ENCODE data around the gene GTF2H1.
"Not testable (repeated sequence)": the region's sequence is repeated elsewhere in the genome, so short reads cannot be mapped to it uniquely, and the experiment has no call there.

The GTF2H1 gene

DNA sequence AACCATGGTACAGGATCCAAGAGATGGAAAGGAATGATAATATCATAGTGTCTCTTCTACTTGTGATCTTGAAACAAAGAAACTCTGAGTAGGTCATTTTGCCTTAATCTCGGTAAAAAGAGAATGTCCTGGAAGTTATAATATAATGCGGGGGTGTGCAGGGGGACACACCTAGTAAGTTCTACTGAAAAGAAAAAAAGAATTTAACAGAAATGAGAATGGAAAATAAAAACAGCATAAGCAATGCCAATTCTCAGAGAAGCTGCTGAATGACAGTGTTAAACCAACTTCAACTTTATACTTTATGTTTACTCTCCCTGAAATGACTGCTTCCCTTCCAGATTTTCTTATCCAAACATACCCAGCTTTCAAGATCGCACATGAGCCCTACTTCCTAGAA is 2.5 kb upstream of the GTF2H1 start:
- DNase-seq (ENCODE audit: low spot score), result no peak

DNA sequence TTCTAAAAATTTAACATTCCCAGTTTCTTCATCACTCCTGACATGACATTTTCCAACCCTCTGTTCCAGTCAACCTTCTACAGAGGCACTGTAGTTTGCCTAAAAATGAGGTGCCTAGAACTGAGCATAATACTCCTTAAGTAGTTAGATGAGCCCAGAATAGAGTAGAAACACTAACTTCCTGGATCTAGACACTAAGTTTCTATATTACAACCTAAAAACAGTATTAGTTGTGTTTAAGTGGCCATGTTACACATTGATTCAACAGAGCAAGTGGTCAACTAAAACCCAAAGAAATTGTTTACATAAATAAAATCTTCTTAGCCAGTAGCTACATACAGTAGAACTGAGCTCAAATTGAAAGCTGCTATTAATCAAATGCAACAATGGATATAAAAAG is 1.8 kb upstream of the GTF2H1 start:
- no peak for DNase-seq (ENCODE audit: low spot score)

DNA sequence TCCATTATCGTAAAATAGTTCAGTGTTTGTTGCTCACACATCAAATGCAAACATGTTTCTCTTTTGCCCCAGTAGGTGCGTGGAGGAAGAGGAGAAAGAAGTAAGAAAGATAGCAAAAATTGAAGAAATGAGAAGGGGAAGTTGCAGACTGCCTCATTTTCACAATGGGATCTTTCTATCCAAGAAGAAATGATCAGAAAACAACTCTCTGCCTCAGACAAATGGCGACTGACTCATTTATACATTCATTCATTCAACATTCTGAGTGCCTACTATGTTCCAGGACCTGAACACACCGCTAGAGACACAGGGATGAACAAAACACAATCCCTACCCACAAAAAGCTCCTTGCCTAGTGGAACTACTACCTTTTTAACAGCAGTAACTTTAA is 794 bp upstream of the GTF2H1 start:
- DNase-seq (ENCODE audit: low spot score), result no peak

DNA sequence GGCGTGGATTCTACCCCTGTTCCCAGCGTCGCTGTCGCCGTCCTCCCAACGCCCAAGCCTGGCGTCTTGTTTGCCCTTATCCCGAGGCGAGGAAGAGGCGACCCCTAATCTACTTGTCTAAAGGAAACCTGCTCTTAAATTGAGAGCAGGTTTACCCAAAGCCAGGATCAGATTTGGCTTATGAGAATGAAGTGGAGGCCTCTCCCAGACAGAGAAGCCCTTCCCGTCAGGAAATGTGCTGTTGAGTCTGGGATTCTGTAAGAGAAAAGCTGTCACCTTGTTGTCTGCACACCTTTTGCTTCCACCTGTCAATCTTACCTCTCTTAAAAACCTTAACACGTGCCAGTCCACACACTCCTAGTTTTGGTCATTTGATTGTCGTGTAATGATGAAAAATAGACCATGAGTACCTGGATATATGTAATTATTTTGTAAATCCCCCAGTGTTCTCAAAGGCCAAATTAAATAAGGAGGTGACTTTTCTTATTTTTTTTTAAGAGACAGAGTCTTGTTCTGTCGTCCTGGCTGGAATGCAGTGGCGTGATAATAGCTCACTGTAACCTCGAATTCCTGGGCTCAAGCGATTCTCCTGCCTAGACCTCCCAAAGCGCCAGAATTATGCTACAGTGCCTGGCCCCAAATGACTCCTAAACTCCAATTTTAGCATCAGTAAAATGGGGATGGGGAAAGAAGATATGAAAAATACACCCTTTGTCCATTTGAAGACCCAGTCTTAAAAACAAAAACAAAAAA is 627 bp downstream of the GTF2H1 start:
- peak; percentile 5 for DNase-seq (ENCODE audit: low spot score)

DNA sequence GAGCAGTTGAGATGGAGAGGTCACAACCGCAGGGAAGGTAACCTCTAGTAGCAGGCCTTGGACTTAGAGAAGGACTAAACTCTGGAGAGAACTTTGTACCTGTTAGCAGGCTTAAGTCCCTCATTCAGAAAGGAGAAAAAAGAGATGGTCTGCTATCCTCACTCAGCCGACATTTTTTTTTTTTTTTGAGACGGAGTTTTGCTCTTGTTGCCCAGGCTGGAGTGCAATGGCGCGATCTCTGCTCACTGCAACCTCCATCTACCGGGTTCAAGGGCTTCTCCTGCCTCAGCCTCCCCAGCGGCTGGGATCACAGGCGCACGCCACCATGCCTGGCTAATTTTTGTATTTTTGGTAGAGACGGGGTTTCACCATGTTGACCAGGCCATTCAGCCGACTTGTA is 1.5 kb downstream of the GTF2H1 start:
- not testable (repeated sequence) for DNase-seq (ENCODE audit: low spot score)

DNA sequence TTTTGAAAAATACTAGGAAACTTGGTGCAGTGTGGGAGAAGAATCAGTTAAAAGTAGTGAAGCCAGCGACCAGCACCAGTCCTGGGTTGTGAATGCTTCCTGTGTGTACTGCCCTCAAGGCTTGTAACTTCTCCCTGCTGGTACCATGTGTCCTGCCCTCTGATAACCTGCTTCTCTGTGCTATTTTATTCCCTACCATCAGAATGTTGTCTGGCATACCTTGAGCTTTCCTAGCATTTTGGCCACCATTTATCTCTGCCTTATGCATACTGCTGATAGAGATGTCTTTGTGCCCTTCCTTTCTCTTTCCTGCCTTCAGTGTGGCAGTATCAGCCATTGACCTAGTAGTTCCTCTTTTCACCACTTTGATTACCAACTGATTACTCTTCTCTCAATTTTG is 2.0 kb downstream of the GTF2H1 start:
- no peak for DNase-seq (ENCODE audit: low spot score)

DNA sequence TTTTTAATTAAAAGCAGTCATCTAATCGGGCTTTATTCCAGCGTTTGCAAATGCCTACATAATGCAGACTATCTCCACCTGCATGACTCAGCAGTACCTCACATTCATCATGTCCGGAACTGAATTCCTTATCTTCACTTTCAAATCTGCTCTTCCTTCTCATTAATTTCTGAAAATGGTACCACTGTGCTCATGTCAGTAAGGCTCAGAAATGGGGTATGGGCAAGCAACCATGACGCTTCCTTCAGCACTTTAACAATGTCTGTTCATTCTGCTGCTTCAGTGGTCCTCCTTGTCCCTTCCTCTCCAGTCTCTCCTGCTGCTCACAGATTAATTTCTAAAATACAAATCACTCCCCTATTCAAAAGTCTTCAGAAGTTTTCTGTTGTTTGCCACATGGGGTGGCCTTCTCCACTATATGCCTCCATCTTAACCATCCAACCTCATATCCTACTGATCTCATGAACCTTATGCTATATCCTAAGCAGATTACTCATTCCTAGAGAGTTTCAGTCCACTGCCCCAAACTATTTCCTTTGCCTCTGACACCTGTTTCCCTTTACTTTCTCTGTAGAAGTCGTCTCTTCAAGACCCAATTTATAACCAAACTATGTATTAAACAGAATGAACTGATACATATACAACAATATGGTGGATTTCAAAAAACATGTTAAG is 7.0 kb downstream of the GTF2H1 start:
- DNase-seq (ENCODE audit: low spot score), result no peak

DNA sequence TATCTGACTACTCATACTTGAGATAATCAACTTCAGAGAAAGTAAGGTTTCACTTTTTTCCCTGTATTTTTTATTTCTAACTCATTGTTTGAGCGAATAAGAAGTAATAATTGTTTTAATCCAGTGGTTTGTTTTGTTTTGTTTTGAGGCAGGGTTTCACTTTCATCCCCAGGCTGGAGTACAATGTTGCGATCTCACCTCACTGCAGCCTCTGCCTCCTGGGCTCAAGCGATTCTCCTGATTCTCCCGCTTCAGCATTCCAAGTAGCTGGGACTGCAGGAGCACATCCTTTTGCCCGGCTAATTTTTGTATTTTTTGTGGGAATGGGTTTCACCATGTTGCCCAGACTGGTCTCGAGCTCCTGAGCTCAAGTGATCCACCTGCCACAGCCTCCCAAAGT is 8.6 kb downstream of the GTF2H1 start:
- DNase-seq (ENCODE audit: low spot score), result no peak

DNA sequence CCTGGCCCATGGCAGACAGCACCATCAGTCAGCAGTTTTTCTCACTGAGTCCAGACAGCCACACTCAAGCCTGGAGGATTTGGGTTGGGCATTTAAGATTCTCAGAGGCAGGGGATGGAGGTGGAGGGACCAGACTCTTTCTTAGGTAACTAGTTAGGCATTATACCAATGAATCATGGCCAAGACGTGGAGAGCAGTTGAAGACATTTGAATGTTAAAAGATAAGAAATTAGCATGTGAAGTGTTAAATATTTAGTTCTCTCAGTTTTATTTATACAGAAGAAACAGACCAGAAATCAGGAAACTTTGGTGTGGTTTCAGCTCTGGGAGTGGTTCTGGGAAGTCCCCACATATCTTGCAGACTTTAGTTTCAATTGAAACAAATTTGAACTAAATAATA is 9.9 kb downstream of the GTF2H1 start:
- peak; percentile 11 for DNase-seq (ENCODE audit: low spot score)

DNA sequence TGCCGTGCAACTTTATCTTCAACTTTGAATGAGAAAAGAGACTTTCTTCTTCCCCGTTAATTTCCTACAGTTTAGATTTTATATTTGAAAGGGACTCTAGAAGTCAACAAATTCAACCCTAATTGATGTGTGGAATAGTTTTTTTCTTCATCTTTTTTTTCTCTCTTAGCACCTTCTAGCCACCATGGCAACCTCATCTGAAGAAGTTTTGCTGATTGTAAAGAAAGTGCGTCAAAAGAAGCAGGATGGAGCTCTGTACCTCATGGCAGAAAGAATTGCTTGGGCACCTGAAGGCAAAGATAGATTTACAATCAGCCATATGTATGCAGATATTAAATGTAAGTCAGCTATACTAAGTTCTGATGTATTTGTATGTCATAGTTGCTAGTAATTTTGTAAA is 10.5 kb downstream of the GTF2H1 start:
- DNase-seq (ENCODE audit: low spot score), result no peak

DNA sequence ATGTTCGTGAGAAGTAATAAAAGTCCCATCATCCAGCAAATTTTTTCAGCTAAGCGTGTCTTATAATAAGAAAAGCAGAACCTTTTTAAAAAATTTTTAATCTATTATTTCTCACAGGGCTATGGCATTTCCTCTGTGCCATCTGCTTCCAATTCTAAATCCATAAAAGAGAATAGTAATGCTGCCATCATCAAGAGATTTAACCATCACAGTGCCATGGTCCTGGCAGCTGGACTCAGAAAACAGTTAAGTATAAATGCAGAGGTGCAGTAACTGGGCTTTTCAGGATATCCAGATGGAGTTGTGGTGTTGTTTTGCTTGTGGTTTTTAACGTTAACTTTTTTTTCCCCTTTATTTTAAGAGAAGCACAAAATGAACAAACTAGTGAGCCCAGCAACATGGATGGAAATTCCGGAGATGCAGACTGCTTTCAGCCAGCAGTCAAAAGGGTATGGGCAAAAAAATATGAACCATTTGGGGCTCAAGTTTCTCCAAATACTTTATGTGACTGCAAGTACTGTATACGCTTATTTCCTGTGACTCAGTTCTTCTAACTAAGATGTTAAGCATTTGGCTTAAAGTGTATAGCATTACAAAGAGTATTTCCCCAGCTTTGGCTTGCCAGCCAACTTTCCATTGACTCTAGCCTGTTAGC is 25.2 kb downstream of the GTF2H1 start:
- no peak for DNase-seq (ENCODE audit: low spot score)

DNA sequence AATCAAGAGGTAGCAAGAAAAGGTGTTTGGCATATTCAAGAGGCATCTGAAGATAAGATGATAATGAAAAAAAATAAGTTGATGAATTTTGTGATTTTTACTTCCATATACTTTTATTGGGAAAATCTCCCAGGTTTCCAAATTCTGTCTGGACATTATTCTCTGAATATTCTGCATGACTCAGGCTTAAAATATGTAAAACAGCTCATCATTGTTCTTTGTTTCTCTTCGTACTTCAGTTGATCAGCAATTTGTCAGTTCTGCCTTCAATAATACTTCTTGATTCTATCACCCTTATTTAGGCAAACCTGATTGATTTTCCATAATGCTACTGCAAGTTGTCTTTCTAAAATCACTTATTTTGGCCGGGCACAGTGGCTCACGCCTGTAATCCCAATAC is 30.2 kb downstream of the GTF2H1 start:
- DNase-seq (ENCODE audit: low spot score), result no peak

DNA sequence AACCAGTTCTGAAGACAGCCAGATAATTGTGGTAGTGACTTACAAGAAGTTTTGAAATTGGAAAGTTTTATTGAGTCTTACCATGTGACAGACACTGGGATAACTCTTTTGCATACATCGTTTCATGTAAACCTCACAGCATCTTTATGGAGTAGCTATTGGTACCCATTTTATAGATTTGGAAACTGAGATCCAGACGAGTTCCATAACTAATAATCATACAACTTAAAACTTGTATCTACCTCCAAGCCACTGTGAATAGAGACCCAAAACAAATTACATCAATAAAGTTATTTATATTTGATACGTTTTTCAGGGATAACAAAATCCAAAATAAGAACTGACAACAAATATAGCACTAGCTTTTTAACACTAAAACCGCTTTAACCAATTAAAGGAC is 36.3 kb downstream of the GTF2H1 start:
- DNase-seq (ENCODE audit: low spot score), result no peak

DNA sequence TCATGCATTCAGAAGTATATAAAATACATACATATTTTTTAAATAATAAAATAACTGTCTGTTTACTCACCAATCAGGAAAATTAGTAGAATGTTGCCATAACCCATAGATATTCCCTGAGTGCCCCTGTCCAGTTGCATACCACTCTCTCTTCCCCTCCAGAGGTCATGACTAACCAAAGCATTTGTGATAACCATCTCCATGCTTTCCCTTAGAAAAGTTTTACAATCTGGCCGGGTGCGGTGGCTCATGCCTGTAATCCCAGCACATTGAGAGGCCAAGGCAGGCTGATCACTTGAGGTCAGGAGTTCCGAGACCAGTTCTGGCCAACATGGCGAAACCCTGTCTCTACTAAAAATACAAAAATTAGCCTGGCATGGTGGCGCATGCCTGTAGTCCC is 38.8 kb downstream of the GTF2H1 start:
- no peak for DNase-seq (ENCODE audit: low spot score)

DNA sequence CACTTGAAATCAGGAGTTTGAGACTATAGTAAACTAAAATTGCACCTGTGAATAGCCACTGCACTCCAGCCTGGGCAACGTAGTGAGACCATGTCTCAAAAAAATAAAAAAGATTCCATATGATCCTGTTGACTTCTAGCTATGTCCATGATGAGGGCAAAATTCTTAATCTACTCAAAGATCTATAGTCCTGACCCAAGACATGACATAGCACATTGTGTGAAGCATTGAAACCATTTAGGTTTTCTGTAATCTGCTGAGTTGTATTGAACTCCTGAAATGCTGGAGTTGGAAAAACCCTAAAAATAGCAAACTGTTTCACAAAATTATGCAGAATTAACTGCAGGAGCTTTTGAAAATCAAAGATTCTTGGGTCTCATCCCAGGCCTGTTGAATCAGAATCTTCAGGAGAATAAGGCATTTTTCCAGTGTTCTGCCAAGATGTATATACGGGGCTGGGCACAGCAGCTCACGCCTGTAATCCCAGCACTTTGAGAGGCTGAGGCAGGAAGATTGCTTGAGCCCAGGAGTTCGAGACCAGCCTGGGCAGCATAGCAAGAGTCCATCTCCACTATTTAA is 42.2 kb downstream of the GTF2H1 start:
- no peak for DNase-seq (ENCODE audit: low spot score)

DNA sequence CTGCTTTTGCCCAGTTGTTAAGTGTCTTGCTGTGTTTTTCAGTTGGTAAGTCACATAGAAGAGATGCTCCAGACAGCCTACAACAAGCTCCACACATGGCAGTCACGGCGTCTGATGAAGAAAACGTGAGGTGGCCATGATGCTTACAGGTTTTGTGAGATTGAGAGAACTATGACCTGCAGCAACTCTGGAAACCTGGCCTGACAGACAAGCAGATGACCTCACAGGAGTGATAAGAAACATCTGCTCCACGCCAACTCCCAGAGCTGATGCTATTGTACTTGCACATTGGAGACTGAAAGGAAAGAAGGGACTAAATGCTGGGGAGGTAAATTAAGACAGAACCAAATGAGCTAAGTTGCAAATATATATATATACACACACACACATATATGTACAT is 43.4 kb downstream of the GTF2H1 start:
- DNase-seq (ENCODE audit: low spot score), result no peak

DNA sequence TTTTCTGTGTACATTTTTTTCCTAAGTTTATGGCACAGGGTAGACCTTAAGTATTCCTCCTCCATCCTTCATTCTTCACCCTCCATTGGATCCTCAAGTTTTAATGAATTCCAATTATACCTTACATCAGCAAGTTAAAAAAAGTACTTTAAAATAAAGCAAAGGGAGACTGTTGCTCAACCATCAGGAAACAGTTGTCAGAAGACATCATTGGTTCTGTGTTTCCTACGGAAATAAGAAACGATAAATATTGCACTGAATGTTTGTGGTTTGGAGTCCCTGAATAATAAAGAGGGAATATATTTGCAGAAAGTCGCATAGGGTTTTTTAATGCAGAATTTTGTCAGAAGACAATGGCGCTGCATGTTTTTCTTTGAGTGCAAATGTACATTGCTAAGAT is 43.9 kb downstream of the GTF2H1 start:
- DNase-seq (ENCODE audit: low spot score), result no peak

DNA sequence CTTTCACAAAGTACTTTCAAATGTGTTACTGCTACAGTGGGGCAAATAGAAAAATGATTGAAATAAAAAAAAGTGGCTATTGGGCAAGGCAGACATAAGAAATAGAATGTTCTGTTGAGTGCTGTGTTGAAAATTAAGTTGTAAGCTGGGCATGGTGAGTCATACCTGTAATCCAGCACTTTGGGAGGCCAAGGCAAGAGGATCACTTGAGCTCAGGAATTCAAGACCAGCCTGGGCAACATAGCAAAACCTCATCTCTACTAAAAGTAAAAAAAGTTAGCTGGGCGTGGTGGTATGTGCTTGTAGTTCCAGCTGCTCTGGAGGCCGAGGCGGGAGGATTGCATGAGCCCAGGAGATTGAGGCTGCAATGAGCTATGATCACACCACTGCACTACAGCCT is 45.1 kb downstream of the GTF2H1 start:
- DNase-seq (ENCODE audit: low spot score), result no peak

DNA sequence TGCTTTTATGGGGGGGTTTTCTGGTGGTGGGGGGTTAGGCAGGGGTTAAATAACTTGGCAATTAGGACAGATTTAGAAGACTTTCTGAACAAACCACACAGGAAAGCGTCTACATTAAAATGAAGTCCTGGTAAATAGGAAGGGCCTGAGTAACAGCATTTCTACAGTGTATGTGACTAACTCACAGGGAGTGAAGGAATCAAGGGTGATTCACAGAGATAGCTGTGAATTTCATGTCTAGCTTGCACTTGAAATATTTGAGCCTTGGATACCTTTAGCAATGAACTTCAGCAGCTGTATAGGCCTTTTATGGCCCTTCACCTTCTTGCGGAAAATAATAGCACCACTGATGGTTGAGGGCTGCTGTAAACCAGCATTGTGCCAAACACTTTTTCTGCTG is 45.9 kb downstream of the GTF2H1 start:
- DNase-seq (ENCODE audit: low spot score), result no peak

DNA sequence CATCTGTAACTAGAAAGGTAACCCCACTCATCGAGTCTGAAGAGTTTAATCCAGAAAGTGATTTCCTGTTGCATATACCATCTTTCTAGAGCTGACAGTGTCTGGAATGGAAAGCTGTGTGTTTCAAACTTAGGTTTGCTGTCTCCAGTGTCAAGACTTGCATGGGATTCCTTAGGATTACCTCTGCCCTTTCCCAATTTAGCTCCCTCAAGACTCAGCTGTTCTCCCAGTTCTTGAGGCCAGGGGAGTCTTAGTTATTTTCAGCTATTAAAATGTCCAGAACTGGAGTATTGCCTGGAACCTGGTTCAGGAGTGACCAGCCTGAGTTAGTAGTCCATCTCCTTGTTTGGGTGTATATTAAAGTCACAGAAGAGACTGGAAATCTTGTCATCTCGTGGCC is 47.0 kb downstream of the GTF2H1 start:
- no peak for DNase-seq (ENCODE audit: low spot score)

DNA sequence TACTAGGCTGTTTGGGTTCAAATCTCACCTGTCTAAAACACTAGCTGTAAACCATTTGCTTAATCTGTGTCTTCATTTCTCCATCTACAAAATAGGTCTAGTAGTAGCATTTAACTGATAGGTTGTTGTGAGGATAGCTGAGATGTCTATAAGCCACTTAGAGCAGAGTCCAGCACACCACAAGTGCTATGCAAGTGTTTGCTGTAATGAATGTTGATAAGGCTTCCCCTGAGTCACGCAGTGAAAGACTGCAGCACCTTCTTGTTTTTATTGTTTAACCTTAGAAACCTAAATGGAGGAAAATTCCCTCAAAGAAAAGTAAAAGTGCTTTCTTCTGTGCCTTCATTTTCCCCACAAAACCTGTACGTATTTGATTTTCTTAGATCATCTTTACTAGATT is 48.9 kb downstream of the GTF2H1 start:
- DNase-seq (ENCODE audit: low spot score), result no peak

DNA sequence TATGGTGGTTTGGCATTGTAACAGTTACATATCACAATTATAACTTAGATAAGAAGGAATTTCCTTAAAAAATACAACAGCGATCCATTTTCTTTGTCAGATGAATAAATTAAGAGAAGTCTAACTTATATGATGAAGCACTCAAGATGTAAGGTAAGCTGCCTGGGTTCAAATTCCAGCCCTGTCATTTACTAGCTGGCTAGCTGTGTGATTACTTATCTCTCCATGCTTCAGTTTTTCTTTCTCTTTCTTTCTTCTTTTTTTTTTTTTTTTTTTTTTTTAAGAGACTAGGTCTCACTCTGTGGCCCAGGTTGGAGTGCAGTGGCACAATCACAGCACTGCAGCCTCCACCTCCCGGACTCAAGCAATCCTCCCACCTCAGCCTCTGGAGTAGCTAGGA is 49.8 kb downstream of the GTF2H1 start:
- no peak for DNase-seq (ENCODE audit: low spot score)

DNA sequence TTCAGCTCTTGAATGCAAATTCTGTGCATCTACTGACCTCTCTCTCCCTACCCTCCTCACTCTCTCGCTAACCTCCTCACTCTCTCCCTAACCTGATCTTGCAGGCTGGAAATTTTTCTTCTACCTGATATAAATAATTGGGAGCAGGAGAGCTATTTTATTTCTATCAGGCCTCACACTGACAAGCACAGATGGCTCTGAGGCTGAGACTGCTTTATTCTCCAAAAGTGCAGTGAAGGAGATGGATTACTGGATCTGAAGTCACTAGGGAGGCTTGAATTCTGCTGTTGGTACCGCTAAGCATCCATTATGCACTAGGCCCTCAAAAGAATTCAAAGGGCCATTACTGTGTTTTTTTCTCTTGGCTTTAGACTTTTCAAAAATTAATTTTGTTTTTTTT is 52.6 kb downstream of the GTF2H1 start:
- DNase-seq (ENCODE audit: low spot score), result no peak
